ENCODE results near the gene SLIT3. TPM values are rescaled to one million over a fixed set of nuclear protein-coding genes. Genes with fewer than 3 reads are reported as not detected.
"Not testable (repeated sequence)": the region's sequence is repeated elsewhere in the genome, so short reads cannot be mapped to it uniquely, and the experiment has no call there.

Gene SLIT3
- polyA plus RNA-seq, 4 donors, result 55.4 to 60.5 (median 57.8) TPM

- no peak for DNase-seq (ENCODE audit: low read depth in 4 of 4, low spot score in 3 of 4)
Measured at GRCh38 chr5:169152453-169152852, 148.5 kb downstream of the SLIT3 start.

GRCh38 chr5:169151051-169151805 is 149.7 kb downstream of the SLIT3 start:
- no peak for DNase-seq (ENCODE audit: low read depth in 4 of 4, low spot score in 3 of 4)

GRCh38 chr5:169150108-169150507 is 150.8 kb downstream of the SLIT3 start:
- no peak for DNase-seq (ENCODE audit: low read depth in 4 of 4, low spot score in 3 of 4)

- DNase-seq (ENCODE audit: low read depth in 4 of 4, low spot score in 3 of 4), result no peak
Measured at GRCh38 chr5:169149317-169149716, 151.6 kb downstream of the SLIT3 start.

GRCh38 chr5:169148138-169148740 is 152.7 kb downstream of the SLIT3 start:
- peak in 1 of 4 donors; percentile 50 for DNase-seq (ENCODE audit: low read depth in 4 of 4, low spot score in 3 of 4)

GRCh38 chr5:169147534-169147933 is 153.4 kb downstream of the SLIT3 start:
- DNase-seq (ENCODE audit: low read depth in 4 of 4, low spot score in 3 of 4), result no peak

- no peak for DNase-seq (ENCODE audit: low read depth in 4 of 4, low spot score in 3 of 4)
Measured at GRCh38 chr5:169146158-169146557, 154.8 kb downstream of the SLIT3 start.

- peak in 3 of 4 donors; percentile 55 to 81 (median 79) for DNase-seq (ENCODE audit: low read depth in 4 of 4, low spot score in 3 of 4)
Measured at GRCh38 chr5:169142264-169142970, 158.5 kb downstream of the SLIT3 start.

- not testable (repeated sequence) for DNase-seq (ENCODE audit: low read depth in 4 of 4, low spot score in 3 of 4)
Measured at GRCh38 chr5:169140215-169140614, 160.7 kb downstream of the SLIT3 start.

- no peak for DNase-seq (ENCODE audit: low read depth in 4 of 4, low spot score in 3 of 4)
Measured at GRCh38 chr5:169139480-169140050, 161.4 kb downstream of the SLIT3 start.

GRCh38 chr5:169133531-169133930 is 167.4 kb downstream of the SLIT3 start:
- no peak for DNase-seq (ENCODE audit: low read depth in 4 of 4, low spot score in 3 of 4)

- DNase-seq (ENCODE audit: low read depth in 4 of 4, low spot score in 3 of 4), result no peak
Measured at GRCh38 chr5:169132302-169132660, 168.7 kb downstream of the SLIT3 start.

- DNase-seq (ENCODE audit: low read depth in 4 of 4, low spot score in 3 of 4), result no peak
Measured at GRCh38 chr5:169131616-169132301, 169.2 kb downstream of the SLIT3 start.

- no peak for DNase-seq (ENCODE audit: low read depth in 4 of 4, low spot score in 3 of 4)
Measured at GRCh38 chr5:169128679-169129078, 172.3 kb downstream of the SLIT3 start.

- DNase-seq (ENCODE audit: low read depth in 4 of 4, low spot score in 3 of 4), result no peak
Measured at GRCh38 chr5:169127431-169127830, 173.5 kb downstream of the SLIT3 start.

- no peak for DNase-seq (ENCODE audit: low read depth in 4 of 4, low spot score in 3 of 4)
Measured at GRCh38 chr5:169126481-169127021, 174.4 kb downstream of the SLIT3 start.

GRCh38 chr5:169125571-169125970 is 175.4 kb downstream of the SLIT3 start:
- no peak for DNase-seq (ENCODE audit: low read depth in 4 of 4, low spot score in 3 of 4)

GRCh38 chr5:169122951-169123350 is 178.0 kb downstream of the SLIT3 start:
- no peak for DNase-seq (ENCODE audit: low read depth in 4 of 4, low spot score in 3 of 4)

- DNase-seq (ENCODE audit: low read depth in 4 of 4, low spot score in 3 of 4), result no peak
Measured at GRCh38 chr5:169121630-169122420, 179.1 kb downstream of the SLIT3 start.
